MM.1S (cell line): Measurements from ENCODE around the gene PRPSAP2.

Experiments
- DNase-seq: peaks from one replicate; pipeline ENCODE4 v3.0.0-alpha.2; 2015
- H2AFZ ChIP-seq: fragments of 300-600 bp; sonication (generic); 2 replicates; pipeline ENCODE4 v1.6.0; 2016; ENCODE audit warnings: antibody characterized with exemption, low read length
- H3F3A ChIP-seq: fragments of 300-600 bp; sonication (generic); 2 replicates; pipeline ENCODE4 v1.6.1; 2016; ENCODE audit warnings: mild to moderate bottlenecking, antibody characterized with exemption, low read length, moderate library complexity, mixed read lengths; ENCODE audit not compliant: insufficient read depth
- H3K27ac ChIP-seq: fragments of 300-600 bp; sonication (generic); 2 replicates; pipeline ENCODE4 v1.5.1; 2016; ENCODE audit warnings: mild to moderate bottlenecking, low read length
- H3K27me3 ChIP-seq: fragments of 300-600 bp; sonication (generic); replicated peaks from 2 replicates; pipeline ENCODE4 v1.6.0; 2016; ENCODE audit warnings: low read length; ENCODE audit not compliant: insufficient read depth
- H3K36me3 ChIP-seq: fragments of 300-600 bp; sonication (generic); replicated peaks from 2 replicates; pipeline ENCODE4 v1.6.1; 2016; ENCODE audit warnings: mild to moderate bottlenecking, low read length, mixed read lengths; ENCODE audit not compliant: insufficient read depth
- H3K4me1 ChIP-seq: fragments of 300-600 bp; sonication (generic); 2 replicates; pipeline ENCODE4 v1.6.1; 2016; ENCODE audit warnings: low read length, mixed read lengths
- H3K4me2 ChIP-seq: fragments of 300-600 bp; sonication (generic); 2 replicates; pipeline ENCODE4 v1.6.0; 2016; ENCODE audit warnings: low read depth, low read length
- H3K4me3 ChIP-seq: fragments of 300-600 bp; sonication (generic); 2 replicates; pipeline ENCODE4 v1.5.1; 2016; ENCODE audit warnings: low read length, mixed read lengths
- H3K79me2 ChIP-seq: fragments of 300-600 bp; sonication (generic); 2 replicates; pipeline ENCODE4 v1.6.1; 2016; ENCODE audit warnings: mixed run types, low read length, mixed read lengths
- H3K9ac ChIP-seq: fragments of 300-600 bp; sonication (generic); 2 replicates; pipeline ENCODE4 v1.6.1; 2016; ENCODE audit warnings: low read length, mixed read lengths
- H3K9me2 ChIP-seq: fragments of 300-600 bp; sonication (generic); replicated peaks from 2 replicates; pipeline ENCODE4 v1.6.1; 2016; ENCODE audit warnings: mild to moderate bottlenecking, low read length, mixed read lengths; ENCODE audit not compliant: insufficient read depth
- H3K9me3 ChIP-seq: fragments of 300-600 bp; sonication (generic); replicated peaks from 2 replicates; pipeline ENCODE4 v1.6.1; 2016; ENCODE audit warnings: mild to moderate bottlenecking, low read length, mixed read lengths; ENCODE audit not compliant: insufficient read depth
- H4K20me1 ChIP-seq: fragments of 300-600 bp; sonication (generic); 2 replicates; pipeline ENCODE4 v1.6.1; 2016; ENCODE audit warnings: mild to moderate bottlenecking, low read length, moderate library complexity, mixed read lengths; ENCODE audit not compliant: insufficient read depth
- CTCF ChIP-seq: fragments of 300-600 bp; sonication (generic); IDR thresholded peaks from 2 replicates; pipeline ENCODE4 v1.5.1; 2016; ENCODE audit warnings: antibody characterized with exemption, low read length, mixed read lengths
- EZH2 ChIP-seq: fragments of 300-600 bp; sonication (generic); optimal IDR thresholded peaks from 2 replicates; pipeline ENCODE3; 2017; ENCODE audit warnings: low read depth, mild to moderate bottlenecking, antibody characterized with exemption, low read length, mixed read lengths
- EZH2phosphoT487 ChIP-seq: fragments of 300-600 bp; sonication (generic); IDR thresholded peaks from 2 replicates; pipeline ENCODE4 v1.6.1; 2018; ENCODE audit warnings: antibody characterized with exemption, low read length

The PRPSAP2 gene

DNA sequence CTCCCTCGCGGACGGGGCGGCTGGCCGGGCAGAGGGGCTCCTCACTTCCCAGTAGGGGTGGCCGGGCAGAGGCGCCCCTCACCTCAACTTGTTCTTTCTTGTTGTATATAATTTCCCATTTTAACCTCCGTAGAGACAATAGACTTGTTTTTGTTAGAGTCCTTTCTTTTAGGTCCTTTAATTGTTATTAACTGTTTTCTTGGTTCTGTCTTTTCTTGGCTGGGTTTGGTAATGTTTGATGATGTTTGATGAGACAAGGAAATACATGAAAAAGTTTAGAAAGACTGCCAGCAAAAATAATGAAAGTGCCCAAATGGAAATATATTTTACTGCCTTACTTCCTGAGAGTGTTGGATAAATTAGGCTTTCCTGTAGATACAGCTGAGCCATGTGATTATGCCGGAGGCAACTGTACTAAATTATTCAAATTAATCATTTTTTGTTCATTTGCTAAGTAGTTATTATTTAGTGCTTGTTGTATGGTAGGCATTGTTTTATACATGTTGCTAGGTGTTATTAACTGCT is 30.9 kb downstream of the PRPSAP2 start:
- DNase-seq: no peak
- H3K27me3 ChIP-seq: no peaks in the 10 kb centered on the region
- no peaks in the 10 kb centered on the region for H3K4me1 ChIP-seq
- no peak overlapping the region for H3K4me3 ChIP-seq
- no peak overlapping the region for H3K9ac ChIP-seq
- TF ChIP-seq EZH2phosphoT487: no peak
- TF ChIP-seq CTCF: no peak
- TF ChIP-seq EZH2: no peak
- H3K4me2 ChIP-seq: no peak overlapping the region
- no peaks in the 10 kb centered on the region for H3F3A ChIP-seq
- no peaks in the 10 kb centered on the region for H4K20me1 ChIP-seq
- no peaks in the 10 kb centered on the region for H3K9me2 ChIP-seq
- H3K9me3 ChIP-seq: no peaks in the 10 kb centered on the region
- H3K27ac ChIP-seq: no peak overlapping the region
- H3K36me3 ChIP-seq: no peaks in the 10 kb centered on the region
- no peak overlapping the region for H2AFZ ChIP-seq
- no peaks in the 10 kb centered on the region for H3K79me2 ChIP-seq

DNA sequence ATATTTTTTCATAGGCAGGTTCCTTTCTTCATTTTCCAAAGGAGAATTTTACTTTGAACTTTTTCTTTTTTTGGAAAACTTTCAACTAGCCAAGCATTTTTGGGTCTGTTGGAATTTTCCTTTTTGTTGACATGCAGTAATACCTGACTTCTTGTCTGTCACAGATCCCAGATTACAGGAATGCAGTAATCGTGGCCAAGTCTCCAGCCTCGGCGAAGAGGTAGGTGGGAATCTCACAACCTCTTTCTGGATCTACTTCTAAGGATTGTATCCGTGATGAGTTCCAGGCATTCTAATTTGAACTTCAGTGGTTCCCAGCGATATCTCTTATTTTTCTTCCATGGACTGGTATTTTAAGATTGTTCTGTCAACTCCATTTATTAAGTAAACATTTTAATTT is 31.7 kb downstream of the PRPSAP2 start:
- Histone ChIP-seq H3K27ac (no peak overlapping the region), H3K4me3 (no peak overlapping the region), H3K79me2 (no peaks in the 10 kb centered on the region), H3K27me3 (no peaks in the 10 kb centered on the region), H3K36me3 (no peaks in the 10 kb centered on the region), H3K9ac (no peak overlapping the region), H3K9me3 (no peaks in the 10 kb centered on the region), H2AFZ (no peak overlapping the region), H3F3A (no peaks in the 10 kb centered on the region), H3K4me1 (no peaks in the 10 kb centered on the region), H3K4me2 (no peak overlapping the region), H4K20me1 (no peaks in the 10 kb centered on the region), H3K9me2 (no peaks in the 10 kb centered on the region)
- DNase-seq: no peak
- no peak for TF ChIP-seq EZH2phosphoT487
- TF ChIP-seq CTCF: no peak
- no peak for TF ChIP-seq EZH2

- H2AFZ ChIP-seq: no peak overlapping the region
- TF ChIP-seq EZH2phosphoT487 (no peak), EZH2 (no peak), CTCF (no peak)
- H3K79me2 ChIP-seq: no peaks in the 10 kb centered on the region
- H3K4me1 ChIP-seq: no peaks in the 10 kb centered on the region
- no peak overlapping the region for H3K27ac ChIP-seq
- no peak overlapping the region for H3K9ac ChIP-seq
- H4K20me1 ChIP-seq: no peaks in the 10 kb centered on the region
- H3K9me2 ChIP-seq: no peaks in the 10 kb centered on the region
- no peak overlapping the region for H3K4me2 ChIP-seq
- no peaks in the 10 kb centered on the region for H3K27me3 ChIP-seq
- no peaks in the 10 kb centered on the region for H3K36me3 ChIP-seq
- H3K9me3 ChIP-seq: no peaks in the 10 kb centered on the region
- H3K4me3 ChIP-seq: no peak overlapping the region
- DNase-seq: no peak
- no peaks in the 10 kb centered on the region for H3F3A ChIP-seq
Observed at GRCh38 chr17:18891541-18891940, 33.6 kb downstream of the PRPSAP2 start.
